Right lobe of liver (tissue), 6 donors: ENCODE data around the gene NAXD. TPM values are rescaled to one million over a fixed set of nuclear protein-coding genes. Genes with fewer than 3 reads are reported as not detected.

Experiments
- ATAC-seq, 4 donors: fragments of 200-7000 bp; cut with Tn5 transposase; one replicate each; pipeline ENCODE4 v1.9.1; 2020; ENCODE audit warnings: mild to moderate bottlenecking in 4 of 4, moderate library complexity in 4 of 4
- DNase-seq, 3 donors: peaks; one replicate each; pipeline ENCODE4 v3.0.0-alpha.2; 2020
- H3K27ac ChIP-seq, 3 donors: fragments of 200-600 bp; one replicate each; pipeline ENCODE4 v1.8.0; 2022
- H3K27me3 ChIP-seq, 2 donors: fragments of 200-600 bp; one replicate each; pipeline ENCODE4 v1.8.0; 2022
- H3K36me3 ChIP-seq, 4 donors: fragments of 200-600 bp; sonication (generic) in 1 of 4; one replicate each; pipeline versions ENCODE4 v1.5.1 to v1.8.0; 2017 to 2022; ENCODE audit warnings: control low read depth in 1 of 4
- H3K4me1 ChIP-seq, 4 donors: fragments of 200-600 bp; sonication (generic) in 1 of 4; one replicate each; pipeline versions ENCODE4 v1.5.1 to v1.8.0; 2017 to 2022; ENCODE audit warnings: control low read depth in 1 of 4
- H3K4me3 ChIP-seq, 3 donors: fragments of 200-600 bp; one replicate each; pipeline ENCODE4 v1.8.0; 2022
- H3K9me3 ChIP-seq, 4 donors: fragments of 200-600 bp; sonication (generic) in 1 of 4; one replicate each; pipeline versions ENCODE4 v1.5.1 to v1.8.0; 2017 to 2022; ENCODE audit warnings: control low read depth in 1 of 4
- POLR2A ChIP-seq: fragments of 450-650 bp; IDR thresholded peaks from one replicate; pipeline ENCODE4 v1.6.1; 2017; ENCODE audit warnings: antibody characterized with exemption, mild to moderate bottlenecking
- WGBS: methylation state at CpG from one replicate; pipeline ENCODE4 v1.1.6; 2018; ENCODE audit warnings: low coverage, low lambda C conversion rate; ENCODE audit not compliant: insufficient coverage; ENCODE audit errors: missing lambda C conversion rate; 5-methylcytosine and 5-hydroxymethylcytosine counted together
- intact Hi-C, 2 donors: fragments of 100-400 bp; cut with DNase I; formaldehyde crosslinking; loops; one replicate each; pipeline versions ENCODE4 v1.11.2 to v1.14.1; 2022
- total RNA-seq, 6 experiments: library from RNA; depleted of rRNA in 2 of 6; stranded (reverse); fragments of >200 nt in 2 of 6; fragmentation: NEBNext Ultra II Directional in 3 of 6; extraction: Animal tissue kit (Norgen Biotek cat#: 25700) in 3 of 6; gene quantifications; one replicate each; pipeline versions ENCODE4 v1.1.0 to v1.2.4, GENCODE V29; 2016 to 2023
- TF ChIP-seq, protein P1 (sequence below), 4 donors: fragments of 200-600 bp in 3 of 4; fragments of 450-650 bp in 1 of 4; IDR thresholded peaks; one replicate each; pipeline versions ENCODE4 v1.5.1 to v1.8.0; 2016 to 2022; ENCODE audit warnings: antibody characterized with exemption in 4 of 4, mild to moderate bottlenecking in 2 of 4
- donor health status: DM: no; HTN: yes; CAD: no.
- donor health status: DM: no; HTN: no; CAD: no.
- donor health status: DM: no; HTN: no; CAD: no.
- donor health status: DM: no; HTN: yes; CAD: no.
- donor health status: DM: no; HTN: yes; CAD: no.

Gene NAXD
- total RNA-seq, 6 experiments from 2014 or later, result 24.2 to 41.9 (median 29.9) TPM

DNA sequence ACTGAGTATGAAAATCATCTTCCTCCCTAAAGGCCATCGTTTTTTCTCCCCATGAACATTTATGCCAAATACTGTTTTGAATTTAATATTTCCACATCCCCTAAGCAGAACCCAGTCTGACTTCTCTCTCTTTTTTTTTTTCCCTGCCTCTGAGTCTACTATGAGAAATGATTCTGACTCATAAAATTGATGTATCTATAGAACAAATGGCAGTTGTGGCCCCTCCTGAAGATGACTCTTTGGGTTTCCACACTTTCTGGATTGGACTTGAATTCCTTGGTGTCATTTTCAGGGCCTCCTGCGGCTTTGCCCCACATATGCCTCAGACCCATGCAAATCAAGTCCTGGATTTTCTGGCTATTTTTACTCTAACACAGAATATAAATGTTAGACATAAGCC, 22.7 kb upstream of the NAXD start:
- no peaks in the 10 kb centered on the region for H3K27me3 ChIP-seq
- intact Hi-C loops, result loop anchor here (10.0 kb wide), 2 partner anchors 222 to 452 kb away; no protein-coding TSS in a partner anchor
- no peak overlapping the region for H3K27ac ChIP-seq
- H3K4me3 ChIP-seq, result no peak overlapping the region
- ATAC-seq (no peak), DNase-seq (no peak)
- H3K9me3 ChIP-seq, result no peaks in the 10 kb centered on the region
- H3K4me1 ChIP-seq, result no peaks in the 10 kb centered on the region
- no peak for TF ChIP-seq POLR2A
- TF ChIP-seq, protein P1, sequence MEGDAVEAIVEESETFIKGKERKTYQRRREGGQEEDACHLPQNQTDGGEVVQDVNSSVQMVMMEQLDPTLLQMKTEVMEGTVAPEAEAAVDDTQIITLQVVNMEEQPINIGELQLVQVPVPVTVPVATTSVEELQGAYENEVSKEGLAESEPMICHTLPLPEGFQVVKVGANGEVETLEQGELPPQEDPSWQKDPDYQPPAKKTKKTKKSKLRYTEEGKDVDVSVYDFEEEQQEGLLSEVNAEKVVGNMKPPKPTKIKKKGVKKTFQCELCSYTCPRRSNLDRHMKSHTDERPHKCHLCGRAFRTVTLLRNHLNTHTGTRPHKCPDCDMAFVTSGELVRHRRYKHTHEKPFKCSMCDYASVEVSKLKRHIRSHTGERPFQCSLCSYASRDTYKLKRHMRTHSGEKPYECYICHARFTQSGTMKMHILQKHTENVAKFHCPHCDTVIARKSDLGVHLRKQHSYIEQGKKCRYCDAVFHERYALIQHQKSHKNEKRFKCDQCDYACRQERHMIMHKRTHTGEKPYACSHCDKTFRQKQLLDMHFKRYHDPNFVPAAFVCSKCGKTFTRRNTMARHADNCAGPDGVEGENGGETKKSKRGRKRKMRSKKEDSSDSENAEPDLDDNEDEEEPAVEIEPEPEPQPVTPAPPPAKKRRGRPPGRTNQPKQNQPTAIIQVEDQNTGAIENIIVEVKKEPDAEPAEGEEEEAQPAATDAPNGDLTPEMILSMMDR (IDR thresholded peaks at IDR 0.05), result no peak
- 61% methylated on average over 2 of the region's 2 CpGs for WGBS
- H3K36me3 ChIP-seq, result no peaks in the 10 kb centered on the region

DNA sequence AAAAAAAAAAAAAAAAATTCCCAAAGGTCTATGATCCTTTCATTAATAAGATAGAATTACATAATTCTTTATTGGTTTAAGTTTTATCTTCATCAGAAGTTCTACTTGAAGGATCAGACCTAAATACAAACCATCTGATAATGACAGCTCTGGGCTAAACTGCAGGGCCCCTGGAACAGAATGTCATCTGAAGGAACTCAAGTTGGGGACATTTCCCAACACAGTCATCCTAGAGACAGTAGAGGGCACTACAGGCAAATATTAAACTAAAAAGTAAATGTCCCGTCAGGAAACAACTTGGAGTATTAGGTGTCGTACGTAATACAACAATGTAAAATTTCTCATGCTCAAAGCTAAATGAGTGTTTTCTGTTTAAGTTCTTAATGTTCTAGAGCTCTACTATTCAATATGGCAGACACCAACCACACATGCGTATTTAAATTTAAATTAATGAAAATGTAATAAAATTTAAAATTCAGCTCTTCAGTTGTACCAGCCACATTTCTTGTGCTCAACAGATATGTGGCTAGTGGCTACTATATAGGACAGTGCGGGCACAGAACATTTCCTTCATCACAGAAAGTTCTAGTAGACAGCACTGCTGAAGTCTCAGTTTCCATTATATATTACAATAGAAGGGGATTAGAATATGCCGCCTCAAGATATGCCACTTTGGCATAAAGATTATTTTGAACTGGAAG, 21.8 kb upstream of the NAXD start:
- WGBS, result 29% methylated on average over 6 of the region's 6 CpGs
- Histone ChIP-seq H3K36me3 (no peaks in the 10 kb centered on the region), H3K4me3 (no peak overlapping the region), H3K27ac (no peak overlapping the region), H3K9me3 (no peaks in the 10 kb centered on the region), H3K4me1 (no peaks in the 10 kb centered on the region), H3K27me3 (no peaks in the 10 kb centered on the region)
- ATAC-seq (peak; percentile 95 to 98 (median 97)), DNase-seq (peak in 1 of 3 donors; percentile 38)
- no peak for TF ChIP-seq POLR2A
- TF ChIP-seq, protein P1 (IDR thresholded peaks at IDR 0.05), result peak; percentile 61 to 73 (median 70)
- intact Hi-C loops, result loop anchor here (10.0 kb wide), 2 partner anchors 221 to 451 kb away; no protein-coding TSS in a partner anchor

DNA sequence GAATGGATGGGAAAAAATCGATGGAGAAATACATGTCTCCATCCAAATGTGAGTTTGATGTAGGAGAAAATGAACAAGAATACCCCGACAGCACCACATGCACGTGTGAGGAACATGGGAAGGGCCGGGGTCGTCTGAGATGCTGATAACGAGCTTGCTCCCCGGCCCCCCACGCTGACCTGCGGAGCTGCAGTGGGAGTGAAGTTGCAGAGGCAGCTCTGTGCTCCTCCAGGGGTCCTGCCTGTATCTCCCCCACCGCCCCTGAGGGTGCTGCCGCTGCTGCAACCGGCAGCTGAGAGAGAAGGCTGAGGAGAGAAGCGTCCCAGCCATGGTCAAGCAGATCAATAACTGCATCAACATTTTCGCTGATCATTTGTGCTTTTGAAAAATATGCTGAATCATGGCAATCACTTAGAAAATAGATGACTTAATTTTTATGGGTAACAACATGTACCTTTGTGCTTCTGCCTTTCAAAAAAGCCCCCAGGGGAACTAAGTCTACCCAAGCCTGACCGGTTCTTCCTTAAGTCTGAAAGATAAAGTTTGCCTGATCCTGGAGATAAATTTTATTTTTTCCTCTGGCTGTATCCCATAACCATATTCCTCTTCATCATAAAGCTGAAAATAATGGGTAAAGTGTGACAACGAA, 18.2 kb upstream of the NAXD start:
- no peaks in the 10 kb centered on the region for H3K36me3 ChIP-seq
- DNase-seq (no peak), ATAC-seq (no peak)
- no peak overlapping the region for H3K4me3 ChIP-seq
- H3K27me3 ChIP-seq, result no peaks in the 10 kb centered on the region
- H3K9me3 ChIP-seq, result no peaks in the 10 kb centered on the region
- H3K27ac ChIP-seq, result no peak overlapping the region
- intact Hi-C loops, result loop anchor here (10.0 kb wide), 2 partner anchors 218 to 448 kb away; no protein-coding TSS in a partner anchor
- no peaks in the 10 kb centered on the region for H3K4me1 ChIP-seq
- 68% methylated on average over 7 of the region's 16 CpGs for WGBS
- no peak for TF ChIP-seq POLR2A
- TF ChIP-seq, protein P1 (IDR thresholded peaks at IDR 0.05), result no peak

DNA sequence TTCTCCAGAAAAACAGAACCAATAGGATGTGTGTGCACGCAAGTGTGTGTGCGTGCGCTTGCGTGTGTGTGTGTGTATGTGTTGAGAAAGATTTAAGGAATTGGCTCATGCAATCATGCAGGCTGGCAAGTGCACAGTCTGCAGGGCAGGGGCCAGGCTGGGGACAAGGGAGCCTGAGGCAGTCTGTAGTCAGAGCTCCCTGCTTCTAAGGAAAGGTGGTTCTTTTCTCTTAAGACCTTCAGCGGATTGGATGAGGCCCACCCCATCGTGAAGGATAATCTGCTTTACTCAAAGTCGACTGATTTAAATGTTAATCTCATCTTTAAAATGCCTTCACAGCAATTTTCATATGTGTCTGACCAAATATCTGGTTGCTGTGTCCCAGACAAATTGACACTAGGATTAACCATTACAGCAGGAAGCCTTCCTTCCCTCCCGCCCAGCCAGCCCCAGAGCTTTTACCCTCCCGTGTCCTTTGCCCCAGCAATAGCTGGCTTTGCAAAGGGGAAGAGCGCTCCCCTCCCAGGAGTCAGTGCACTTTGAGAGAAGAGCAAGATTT, 15.0 kb upstream of the NAXD start:
- intact Hi-C loops, result no loop called here
- DNase-seq (no peak), ATAC-seq (peak in 2 of 4 donors; percentile 87 to 94)
- Histone ChIP-seq H3K27me3 (no peaks in the 10 kb centered on the region), H3K4me3 (no peak overlapping the region), H3K36me3 (no peaks in the 10 kb centered on the region), H3K4me1 (no peaks in the 10 kb centered on the region), H3K9me3 (no peaks in the 10 kb centered on the region), H3K27ac (no peak overlapping the region)
- 19% methylated on average over 8 of the region's 10 CpGs for WGBS
- no peak for TF ChIP-seq POLR2A
- TF ChIP-seq, protein P1 (IDR thresholded peaks at IDR 0.05), result no peak
